HG03097 (cell line): Measurements from ENCODE around the gene POU2F1.

ENCODE experiments used
- ATAC-seq: cut with Tn5 transposase; IDR thresholded peaks from one replicate; pipeline ENCODE4 v1.9.1; 2021; ENCODE audit not compliant: unreplicated experiment, low FRiP score

POU2F1 gene

DNA sequence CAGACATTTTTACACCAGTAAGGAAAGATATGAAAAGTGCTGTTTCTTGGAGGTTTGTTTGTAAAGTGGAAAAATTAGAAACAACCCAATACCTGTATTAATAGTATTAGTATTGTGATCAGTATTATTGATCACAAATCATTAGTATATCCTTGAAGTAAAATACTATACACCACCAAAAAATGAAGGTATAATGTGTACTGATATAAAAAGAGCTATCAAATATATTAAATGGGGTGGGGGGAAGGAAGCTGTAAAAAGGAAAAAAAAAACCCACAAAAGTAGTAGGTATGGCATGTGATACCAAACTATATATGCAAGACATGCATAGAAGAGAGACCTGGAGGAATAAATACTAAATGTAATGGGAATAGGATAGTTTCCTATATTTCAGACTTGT is 46.3 kb downstream of the POU2F1 start:
- ATAC-seq, result no peak

DNA sequence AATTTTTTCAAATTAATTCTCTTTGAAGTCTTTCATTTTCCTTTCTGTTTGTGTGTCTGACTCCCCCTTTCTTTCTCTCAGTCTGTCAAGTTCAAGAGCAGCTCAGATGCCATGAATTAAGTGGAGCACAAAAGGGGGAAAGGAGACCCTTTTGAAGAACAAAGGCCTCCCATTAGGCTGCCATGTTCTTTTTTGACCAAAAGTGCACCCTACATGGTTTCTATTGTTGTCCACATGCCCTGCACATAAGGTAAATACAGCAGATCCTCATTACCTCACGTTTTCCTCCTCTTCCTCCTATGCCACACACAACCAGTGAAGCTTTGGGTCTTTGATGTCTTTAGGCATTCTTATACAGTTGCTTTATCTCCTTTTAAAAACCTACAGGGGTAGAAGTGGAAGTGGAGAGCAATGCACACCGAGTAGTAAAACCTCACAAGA is 47.7 kb downstream of the POU2F1 start:
- no peak for ATAC-seq

DNA sequence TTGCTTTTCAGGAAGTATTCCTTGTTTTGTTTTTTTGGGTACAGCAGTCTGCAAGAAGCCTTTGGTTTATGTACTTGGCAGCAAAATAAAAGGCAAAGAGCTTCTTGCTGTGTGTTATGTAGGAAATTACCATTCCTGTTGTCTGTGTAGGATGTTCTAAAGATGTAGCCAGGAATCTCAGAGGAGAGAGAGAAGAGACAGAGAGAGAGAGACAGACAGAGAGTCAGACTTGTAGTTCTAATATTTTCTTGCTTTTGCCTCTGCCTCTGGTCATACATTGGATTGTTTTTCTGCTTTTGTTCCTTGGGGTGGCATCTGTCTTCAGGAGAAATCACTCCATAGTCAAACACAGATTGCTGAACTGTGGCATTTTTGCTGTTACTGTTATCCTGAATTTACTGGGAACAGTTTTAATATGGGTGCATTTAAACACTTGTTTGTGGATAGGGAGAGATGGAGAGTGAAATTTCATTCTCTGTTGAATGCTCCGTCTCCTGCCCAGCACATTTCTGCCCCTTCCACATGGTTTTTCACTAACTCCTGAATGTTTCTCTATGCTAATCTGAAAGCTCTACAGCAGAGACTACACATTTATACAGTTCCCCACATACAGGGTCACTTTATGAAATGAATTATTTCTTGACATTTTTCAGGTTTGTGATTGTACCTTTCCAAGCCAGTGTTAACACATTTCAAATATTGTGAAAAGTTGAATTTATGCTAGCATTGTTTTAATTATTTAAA is 49.8 kb downstream of the POU2F1 start:
- ATAC-seq, result no peak

DNA sequence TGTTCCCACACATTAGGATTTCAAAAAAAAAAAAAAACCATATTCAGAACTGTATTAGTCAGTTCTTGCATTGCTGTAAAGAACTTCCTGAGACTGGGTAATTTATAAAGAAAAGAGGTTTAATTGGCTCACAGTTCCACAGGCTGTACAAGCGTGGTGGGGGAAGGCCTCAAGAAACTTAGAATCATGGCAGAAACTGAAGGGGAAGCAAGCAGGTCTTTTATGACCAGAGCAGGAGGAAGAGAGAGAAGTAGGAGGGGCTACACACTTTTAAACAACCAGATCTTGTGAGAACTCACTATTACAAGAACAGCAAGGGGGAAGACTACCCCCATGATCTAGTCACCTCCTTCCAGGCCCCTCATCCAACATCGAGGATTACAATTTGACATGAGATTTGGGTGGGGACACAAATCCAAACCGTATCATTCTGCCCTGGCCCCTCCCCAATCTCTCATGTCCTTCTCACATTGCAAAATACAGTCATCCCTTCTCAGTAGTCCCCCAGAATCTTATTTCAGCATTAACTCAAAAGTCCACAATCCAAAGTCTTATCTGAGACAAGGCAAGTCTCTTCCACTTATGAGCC is 51.8 kb downstream of the POU2F1 start:
- no peak for ATAC-seq

DNA sequence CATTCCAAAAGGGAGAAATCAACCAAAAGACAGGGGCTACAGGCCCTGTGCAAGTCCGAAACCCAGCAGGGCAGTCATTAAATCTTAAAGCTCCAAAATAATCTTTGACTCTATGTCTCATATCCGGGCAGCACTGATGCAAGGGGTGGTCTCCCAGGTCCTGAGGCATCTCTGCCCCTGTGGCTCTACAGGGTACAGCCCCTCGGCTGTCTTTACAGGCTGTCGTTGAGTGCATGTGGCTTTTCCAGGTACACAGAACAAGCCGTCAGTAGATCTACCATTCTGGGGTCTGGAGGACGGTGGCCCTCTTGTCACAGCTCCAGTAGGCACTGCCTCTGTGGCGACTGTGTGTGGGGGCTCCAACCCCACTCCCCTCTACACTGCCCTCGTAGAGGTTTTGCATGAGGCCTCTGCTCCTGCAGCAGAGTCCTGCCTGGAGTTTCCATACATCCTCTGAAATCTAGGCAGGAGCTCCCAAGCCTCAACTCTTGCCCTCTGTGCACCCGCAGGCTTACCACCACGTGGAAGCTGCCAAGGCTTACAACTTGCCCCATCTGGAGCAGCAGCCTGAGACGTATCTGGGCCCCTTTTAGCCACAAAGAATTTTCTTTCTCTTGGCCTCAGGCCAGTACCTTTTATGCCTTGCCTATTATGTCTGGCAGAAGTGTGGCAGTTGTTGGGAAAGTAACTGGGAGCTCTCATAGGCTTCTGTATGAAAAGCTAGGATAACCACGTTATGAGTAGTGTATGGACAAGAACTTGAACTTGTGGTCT is 52.5 kb downstream of the POU2F1 start:
- no peak for ATAC-seq

DNA sequence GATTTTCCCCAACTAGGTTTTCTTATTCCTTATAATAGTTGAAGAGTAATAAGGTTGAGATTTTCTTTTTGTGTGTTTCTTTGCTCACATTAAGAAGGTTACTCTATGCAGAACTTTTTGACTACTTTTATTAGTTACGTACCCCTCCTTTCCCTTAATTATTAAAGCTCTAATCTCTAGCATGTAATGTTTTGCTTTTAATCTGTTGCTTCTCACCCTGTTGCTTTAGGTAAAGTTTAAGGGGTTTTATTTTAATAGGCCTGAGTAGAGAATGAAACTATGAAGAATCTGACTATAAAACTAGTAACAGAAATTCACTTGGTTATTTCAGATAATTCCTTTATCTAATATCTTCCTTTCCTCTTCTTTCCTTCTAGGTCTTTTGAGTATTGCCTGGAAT is 53.4 kb downstream of the POU2F1 start:
- no peak for ATAC-seq

DNA sequence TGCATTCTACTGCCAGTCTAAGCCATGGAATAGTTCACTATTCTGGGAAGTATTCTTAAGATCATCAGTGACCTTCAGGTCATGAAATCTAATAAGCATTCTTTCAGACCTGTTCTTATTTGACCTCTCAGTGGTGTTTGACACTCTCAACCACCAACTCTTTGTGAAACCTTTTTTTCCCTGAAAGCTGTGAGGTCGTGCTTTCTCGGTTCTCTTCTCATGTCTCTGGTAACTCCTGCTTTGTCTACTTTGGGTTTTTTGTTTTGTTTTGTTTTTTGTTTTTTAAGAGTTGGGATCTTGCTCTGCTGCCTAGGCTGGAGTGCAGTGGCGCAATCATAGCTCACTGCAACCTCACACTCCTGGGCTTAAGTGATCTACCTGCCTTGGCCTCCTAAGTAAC is 56.3 kb downstream of the POU2F1 start:
- ATAC-seq, result peak; percentile 73

DNA sequence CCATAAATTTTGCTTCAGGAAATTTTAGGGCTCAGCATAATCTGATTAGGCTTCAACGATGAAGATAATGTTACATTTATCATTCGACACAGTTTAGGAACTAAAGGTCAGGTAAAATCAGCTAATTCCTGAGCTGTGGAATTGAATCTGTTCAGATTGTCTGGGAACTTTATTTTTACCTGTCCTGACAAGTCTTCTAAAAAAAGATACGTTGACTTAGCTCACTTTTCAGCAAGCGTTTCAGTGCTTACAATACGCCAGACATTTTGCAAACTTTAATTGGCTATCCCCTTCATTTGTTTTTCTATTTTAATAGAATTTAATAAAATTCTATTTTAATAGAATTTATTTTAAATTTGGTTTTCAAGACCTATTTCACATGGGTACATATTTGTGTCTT is 57.8 kb downstream of the POU2F1 start:
- no peak for ATAC-seq

DNA sequence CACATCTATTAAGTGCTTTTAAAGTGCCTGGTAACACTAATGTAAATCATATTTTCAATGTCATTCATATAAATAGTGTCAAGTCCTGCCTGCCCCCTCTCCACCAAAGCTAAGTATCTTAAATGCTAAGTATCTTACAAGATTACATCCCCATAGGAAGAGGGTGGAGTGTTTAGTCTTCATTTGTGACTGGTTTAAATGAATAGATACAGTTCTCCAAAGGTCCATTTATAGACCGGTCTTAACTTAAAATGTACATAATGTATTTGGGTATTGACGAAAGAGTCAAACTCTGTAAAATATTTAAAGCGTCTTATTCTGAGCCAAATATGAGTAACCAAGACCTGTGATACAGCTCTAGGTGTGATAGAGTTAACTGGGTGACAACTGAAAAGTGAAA is 60.2 kb downstream of the POU2F1 start:
- ATAC-seq, result no peak

DNA sequence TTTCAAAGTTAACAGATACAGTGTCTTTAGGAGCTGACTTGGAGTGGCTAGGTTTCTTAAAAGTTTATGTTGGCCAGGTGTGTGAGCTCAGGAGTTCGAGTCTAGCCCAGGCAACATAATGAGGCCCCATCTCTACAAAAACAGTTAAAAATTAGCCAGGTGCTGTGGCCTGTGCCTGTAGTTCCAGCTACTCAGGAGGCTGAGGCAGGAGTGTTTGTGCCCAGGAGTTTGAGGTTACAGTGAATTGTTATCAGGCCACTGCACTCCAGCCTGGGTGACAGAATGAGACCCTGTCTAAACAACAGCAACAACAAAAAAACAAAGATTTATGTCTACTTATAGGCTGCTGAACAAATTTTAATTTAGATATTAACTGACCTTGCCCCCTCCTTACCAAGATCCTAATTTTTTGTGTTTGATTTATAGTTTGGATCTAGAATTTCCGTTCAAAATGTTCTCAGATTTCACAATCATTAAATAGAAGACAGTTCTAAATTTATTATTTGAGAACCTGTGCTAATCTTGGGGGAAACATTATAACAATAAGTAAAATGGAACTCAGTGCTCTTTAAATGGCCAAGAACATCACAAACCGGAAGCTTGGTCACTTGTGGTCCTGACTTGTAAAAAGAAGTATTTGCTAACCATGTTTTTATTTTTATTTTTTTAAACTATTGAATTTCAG is 67.8 kb downstream of the POU2F1 start:
- ATAC-seq, result no peak

DNA sequence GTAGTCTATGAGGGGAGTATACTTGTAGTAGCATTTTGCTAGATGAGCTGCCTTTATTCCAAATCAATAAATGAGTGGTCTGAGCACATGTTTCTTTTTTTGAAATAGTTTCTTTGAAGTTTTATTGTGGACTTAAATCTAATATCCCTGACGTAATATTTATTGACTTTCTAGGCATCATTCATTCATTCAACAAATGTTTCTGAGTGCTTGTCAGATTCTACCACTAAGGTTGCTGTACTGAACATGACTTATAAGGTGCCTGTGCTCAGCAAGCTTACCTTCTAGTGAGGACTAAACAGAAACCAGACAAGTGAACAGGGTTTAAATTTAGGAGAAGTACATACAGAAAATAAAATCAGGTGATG is 68.4 kb downstream of the POU2F1 start:
- ATAC-seq, result no peak

DNA sequence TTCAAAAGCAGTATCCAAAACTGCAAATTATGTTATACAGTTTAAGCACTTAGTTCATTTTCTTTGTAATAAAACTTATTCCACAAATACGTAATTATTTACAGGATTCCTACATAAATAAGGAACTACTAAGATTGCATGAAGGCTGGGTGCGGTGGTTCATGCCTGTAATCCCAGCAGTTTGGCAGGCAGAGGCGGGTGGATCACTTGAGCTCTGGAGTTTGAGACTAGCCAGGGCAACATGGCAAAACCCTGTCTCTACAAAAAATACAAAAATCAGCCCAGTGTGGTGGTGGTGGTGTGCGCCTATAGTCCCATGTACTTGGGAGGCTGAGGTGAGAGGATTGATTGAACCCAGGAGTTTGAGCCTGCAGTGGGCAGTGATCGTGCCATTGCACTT is 69.3 kb downstream of the POU2F1 start:
- ATAC-seq, result no peak

DNA sequence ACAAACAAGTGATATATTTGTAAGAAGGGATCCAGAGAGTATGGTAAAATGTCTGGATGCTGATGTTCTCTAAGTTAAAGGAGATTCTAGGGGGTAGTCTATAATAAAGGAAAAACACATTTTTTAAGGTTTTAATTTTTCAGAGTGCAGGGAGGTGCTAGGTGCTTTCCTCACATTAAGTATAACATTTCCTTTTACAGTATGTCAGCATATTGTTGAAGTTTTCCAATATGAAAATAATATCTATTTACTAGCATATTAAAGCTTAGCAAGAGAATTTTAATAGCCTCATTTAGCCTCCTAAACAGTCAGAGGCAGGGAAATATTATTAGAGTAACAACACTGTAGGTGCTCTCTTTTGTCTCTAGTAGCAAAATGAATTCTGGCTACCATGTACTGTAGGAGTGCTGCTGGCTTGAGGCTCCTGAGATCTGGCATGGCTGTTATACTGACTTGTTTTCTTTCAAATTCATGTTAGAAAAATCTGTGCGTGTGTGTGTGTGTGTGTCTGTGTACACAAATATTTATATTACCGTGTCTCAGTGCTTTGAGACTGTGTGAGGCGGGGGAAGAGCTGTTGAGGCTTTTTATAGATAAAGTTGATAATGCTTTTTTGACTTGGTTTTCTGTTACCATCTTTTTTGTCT is 71.0 kb downstream of the POU2F1 start:
- ATAC-seq, result no peak

DNA sequence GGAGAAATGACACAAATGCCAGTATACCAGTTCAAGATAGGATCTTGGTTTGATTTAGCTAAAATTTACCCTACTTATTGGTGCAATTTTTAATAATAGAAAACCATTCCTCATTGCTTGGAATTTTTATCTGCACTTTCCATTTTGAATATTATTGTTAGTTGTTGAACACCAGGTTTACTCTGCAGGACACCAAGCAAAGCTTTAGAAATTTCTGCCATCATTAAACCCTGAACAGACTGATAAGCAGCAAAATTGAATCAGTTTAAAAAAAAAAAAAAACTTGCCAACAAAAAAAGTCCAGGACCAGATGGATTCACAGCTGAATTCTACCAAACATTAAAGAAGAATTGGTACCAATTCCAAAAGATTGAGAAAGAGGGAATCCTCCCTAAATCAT is 71.5 kb downstream of the POU2F1 start:
- ATAC-seq, result no peak

DNA sequence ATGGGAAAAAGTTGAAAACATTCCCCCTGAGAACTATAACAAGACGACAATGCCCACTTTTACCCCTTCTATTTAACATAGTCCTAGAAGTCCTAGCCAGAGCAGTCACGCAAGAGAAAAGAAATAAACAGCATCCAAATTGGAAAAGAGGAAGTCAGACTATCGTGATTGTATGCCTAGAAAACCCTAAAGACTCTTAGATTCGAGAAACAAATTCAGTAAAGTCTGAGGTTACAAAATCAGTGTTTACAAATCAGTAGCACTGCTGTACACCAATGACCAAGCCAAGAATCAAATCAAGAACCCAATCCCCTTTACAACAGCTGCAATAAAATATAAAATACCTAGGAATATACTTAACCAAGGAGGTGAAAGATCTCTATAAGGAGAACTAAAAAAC is 72.4 kb downstream of the POU2F1 start:
- ATAC-seq, result no peak

DNA sequence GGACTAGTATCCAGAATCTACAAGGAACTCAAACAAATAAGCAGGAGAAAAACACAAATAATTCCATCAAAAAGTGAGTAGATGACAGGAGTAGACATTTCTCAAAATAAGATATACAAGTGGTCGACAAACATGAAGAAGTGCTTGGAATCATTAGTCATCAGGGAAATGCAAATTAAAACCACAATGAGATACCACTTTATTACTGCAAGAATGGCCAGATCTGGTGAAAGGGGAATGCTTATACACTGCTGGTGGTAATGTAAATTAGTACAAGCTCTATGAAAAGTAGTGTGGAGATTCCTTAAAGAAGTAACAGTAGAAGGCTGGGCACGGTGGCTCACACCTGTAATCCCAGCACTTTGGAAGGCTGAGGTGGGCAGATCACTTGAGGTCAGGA is 73.8 kb downstream of the POU2F1 start:
- ATAC-seq, result no peak

DNA sequence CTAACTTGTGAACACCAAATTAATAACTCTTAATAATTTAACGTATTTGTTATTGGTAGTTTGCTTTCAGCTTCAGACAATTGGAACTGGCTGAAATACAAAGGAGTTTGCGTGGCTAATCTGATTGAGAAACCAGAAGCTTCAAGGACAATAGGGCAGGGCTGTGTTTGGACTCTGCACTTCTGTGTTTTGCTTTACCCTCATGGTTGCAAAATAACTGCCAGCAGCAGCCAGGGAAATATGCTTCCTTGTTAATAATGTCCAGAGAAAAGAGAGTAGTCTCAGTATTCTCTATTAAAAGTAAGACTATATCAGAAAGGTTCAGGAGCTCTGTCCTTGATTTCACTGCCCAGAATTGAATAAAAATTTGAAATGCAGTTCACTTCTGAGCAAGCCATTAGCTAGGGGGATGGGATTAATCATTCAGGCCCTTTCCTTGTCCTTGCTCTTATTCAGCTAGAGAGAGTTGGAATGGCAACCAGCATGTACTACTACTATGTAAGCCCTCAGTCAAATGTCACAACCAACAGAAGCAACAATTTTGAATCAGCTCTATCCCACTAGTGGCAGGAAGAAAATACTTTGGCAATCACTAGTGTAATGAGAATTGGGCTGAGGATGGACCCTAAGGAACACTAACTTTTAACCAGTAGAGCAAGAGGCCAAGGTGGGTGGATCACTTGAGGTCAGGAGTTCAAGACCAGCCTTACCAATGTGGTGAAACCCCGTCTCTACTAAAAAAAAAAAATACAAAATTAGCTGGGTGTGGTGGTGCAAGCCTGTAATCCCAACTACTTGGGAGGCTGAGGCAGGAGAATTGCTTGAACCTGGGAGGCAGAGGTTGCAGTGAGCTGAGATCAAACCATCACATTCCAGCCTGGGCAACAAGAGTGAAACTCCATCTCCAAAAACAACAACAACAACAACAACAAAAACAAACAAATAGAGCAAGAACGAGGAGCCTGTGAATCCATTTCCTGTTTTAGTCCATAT is 76.8 kb downstream of the POU2F1 start:
- ATAC-seq, result no peak

DNA sequence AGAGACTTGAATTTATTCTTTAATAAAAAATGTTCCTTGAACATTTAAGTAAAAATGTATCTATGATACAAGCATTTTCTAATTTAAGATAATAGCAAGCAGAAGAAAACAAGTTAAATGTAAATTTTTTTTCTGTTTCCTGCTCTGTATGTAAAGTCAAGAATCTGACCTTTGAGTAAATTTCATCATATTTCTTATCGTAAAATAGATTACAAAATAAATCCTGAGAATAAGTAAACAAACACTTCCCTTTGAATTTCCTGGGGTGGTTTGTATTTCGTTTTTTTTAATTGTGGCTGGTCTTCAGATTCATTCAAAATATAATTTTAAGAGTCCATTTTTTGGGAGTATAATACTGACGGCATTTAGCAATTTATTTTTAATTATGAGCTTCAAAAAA is 77.6 kb downstream of the POU2F1 start:
- no peak for ATAC-seq

DNA sequence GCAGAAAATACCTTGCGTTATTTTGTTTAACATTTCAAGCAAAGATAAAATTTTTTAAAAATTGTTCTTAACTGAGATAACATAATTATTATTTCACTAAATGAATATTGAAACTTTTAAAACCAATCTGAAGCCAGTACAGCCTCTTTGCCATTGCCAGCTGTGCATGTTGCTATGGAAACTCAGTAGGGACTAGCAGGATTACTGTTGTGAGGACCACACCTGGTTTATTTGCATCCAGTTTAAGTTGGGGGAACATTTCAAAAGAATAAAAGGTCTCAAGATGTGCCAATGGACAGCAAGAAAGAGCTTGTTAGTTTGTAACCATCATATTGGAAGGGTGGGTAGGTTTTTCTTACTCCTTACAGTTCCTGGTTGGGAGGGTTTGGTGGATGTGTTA is 80.7 kb downstream of the POU2F1 start:
- no peak for ATAC-seq

DNA sequence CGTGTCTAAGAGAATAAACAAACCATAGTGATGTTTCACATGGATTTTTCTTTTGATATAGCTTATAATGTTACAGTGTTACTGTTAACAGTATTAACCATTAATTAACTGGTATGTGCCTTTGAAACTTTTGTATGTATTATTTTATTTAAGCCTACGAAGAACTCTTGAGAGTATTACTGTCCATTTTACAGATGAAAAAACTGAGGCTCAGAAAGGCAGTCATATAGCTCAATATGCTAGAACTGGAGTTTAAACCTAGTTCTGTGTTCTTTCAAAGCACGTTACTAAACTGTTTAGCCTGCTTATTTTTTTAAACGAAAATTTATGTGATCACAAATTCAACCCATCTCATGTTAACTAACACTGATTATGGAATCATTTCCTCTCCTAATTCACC is 83.5 kb downstream of the POU2F1 start:
- ATAC-seq, result no peak
